NCI-H524 treated with DMSO at 0.1 percent for 48 hours (cell line): ENCODE data around the gene ABCC8.

Experiments used
- DNase-seq: peaks from one replicate; lab custom pipeline; 2025; lab: John Stamatoyannopoulos, UW

The ABCC8 gene

DNA sequence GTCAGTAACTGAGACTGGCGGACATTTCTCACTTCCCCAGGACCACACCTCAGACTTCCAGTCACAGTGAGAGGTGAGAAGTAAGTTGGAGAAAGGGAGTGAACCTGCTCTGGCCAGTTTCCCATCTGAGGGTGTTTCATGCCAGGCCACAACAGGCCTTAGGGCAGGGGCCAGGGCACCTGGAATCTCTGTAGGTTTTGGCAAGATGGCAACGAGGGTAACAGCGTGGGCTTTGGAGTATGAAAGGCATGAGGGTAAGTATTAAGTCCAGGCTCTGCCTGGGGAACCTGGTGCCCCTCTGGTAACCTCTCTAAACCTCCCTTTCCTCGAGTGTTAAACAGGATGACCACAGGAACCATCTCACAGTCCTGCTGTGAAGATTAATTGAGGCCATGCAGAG is 28.5 kb upstream of the ABCC8 start:
- DNase-seq, result no peak

DNA sequence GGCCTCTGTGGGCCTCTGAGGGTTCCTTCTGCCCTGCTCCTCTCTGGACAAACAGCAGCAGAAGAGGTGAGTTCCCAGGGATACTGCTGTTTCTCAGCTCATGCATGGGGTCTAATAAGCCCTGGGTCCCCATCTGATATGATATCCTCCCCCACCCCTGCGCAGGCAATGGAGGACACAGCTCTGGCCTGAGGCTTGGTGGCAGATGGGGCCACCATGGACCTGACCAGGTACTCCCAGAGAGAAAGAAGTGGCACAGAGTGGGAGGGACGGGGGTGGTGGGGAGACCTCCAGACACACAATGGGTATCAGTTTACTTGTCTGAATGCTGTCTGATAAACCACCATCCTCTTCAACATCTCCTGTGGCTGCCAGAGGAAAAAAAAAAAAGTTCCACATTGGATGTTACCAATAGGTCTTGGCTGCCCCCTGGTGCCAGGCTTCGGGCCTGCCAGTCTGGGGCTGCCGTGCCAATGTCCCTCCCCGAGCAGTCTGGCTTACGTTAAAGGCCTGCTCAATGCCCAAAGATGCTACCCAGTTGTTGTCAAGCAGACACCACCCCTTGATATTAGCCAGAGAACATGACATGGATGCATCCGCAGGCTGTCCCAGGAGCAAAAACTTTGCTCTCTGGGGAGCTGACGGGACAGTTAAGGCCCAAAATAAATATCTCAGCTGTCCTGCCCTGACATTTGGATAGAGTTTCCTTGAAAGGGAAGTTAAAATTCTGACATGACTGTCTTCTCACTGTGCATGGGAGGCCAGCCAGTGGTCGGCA is 27.9 kb upstream of the ABCC8 start:
- DNase-seq, result peak; percentile 28

DNA sequence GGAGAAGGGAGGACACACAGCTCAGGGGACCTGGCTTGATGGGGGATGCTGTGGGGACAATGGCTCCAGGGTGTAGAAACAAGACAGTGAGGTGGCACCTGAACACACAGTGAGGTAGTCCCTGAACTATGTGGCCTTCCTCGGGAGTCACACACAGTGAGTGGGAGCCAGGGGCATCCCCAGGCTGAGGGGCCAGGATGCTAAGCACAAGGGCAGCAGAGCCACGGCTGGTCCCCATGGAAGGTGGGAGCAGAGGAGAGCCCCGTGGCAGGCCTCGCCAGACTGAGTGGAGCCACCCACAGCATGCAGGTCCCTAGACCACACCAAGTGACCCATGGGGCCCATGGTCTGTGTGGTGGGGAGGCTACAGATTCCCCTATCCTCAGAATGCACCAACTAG is 26.0 kb upstream of the ABCC8 start:
- no peak for DNase-seq

DNA sequence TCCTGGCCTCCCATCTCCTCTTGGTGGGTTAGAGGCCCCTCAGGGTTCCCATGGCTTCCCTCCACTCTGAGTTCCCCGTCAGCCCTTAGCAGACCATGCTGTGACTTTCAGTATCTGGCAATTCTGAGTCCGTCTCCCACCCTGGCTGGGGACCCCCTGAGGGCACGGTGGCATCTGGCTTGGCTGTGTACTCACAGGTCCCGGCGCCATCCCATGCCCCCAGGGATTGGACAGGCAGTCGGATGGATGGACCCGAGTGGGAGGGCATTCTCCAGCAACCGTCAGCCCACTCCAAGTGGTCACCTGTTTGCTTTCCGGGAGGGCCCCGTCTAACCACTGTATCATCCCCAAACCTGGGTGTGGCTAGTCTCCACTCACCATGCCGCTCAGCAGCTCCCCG is 24.0 kb upstream of the ABCC8 start:
- no peak for DNase-seq

DNA sequence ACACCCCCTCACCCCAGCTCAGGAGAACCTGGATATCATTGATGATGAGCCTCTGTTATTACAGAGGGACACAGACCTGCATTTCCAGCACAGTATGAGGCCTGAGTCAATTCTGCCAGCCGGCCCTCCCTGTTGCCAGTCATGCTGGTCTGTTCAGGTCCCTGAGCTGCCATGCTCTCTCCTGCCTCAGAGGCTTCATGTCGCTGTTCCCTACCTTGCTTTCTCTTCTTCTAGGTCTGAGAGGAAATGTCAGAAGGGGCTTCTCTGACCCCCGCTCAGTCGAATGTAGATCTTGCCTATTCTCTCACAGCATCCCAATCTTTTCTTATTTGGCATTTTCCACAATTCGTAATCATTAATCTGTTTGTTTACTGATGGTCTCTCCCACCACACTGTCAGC is 21.8 kb upstream of the ABCC8 start:
- no peak for DNase-seq

DNA sequence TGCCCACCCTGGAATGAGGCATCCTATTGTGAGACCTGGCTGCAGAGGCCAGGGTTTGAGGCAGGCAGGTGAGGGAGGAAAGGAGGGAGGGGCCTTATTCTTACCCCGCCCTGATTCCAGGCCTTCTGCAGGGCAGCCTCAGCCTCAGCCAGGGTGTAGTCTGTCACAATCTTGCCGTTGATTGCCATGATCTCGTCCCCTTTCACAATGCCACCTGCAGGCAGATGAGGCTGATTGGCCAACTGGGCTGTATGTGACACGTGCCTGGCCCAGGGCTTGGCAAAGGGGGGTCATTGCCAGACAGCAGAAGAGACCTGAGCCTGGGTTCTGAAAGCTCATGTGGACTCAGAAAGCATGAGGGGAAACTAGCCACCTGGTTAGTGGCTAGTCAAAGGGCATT is 21.4 kb upstream of the ABCC8 start:
- DNase-seq, result no peak

DNA sequence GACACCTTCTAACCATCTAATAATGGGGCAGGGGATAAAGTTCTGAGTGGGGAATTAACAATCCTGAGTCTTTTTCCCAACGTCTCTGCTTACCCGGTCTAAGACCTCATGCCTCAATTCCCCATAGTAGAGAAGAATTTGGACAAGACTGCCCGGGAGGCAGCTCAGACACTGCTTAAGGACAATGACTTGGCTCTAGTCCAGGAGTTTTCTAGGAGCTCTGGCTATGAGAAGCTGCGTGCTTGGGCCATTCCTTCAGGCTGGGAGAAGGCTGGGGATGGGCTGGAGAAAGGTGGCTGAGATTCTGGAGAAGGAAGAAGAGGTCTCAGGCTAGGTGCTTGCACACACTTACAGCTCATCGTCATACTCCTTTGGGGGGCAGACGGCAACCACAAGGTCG is 19.8 kb upstream of the ABCC8 start:
- no peak for DNase-seq

DNA sequence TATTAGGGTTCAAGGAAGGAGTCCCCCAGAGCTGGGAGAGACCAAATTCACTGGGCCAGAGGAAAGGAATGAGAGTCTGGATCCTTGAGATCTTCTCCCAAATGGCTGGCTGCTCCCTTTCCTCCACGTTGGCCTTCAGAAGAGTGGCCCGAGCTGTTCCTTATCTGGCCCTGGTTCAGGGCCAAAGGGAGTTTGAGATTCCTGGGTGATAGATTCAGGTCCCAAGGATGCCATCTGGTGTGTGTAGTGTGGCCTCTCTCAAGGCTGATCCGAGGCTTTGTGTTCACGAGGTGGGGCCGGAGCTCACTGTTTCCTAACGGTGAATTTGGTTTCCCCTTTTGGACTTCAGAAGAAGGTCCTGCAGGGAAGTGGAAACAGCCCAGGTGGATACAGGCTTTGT is 17.4 kb upstream of the ABCC8 start:
- no peak for DNase-seq

DNA sequence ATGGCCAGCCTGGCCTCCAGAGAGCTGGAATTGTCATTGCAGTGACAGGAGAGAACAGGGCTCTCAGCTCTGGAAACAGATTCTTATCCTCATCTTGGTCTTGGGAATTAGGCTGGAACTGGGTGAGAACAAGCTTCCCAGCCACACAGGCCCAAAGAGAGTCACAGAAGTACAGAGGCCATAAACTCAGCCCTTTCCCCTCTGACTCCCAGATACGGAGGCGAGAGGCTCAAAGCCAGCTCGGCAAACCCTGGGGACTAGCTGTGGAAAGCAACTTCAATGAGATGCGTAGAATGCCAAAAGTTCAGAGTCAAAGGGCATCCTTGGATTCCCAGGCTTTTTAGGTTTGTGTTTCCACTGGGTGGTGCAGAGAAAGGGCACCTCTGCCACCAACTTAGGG is 14.3 kb upstream of the ABCC8 start:
- DNase-seq, result no peak

DNA sequence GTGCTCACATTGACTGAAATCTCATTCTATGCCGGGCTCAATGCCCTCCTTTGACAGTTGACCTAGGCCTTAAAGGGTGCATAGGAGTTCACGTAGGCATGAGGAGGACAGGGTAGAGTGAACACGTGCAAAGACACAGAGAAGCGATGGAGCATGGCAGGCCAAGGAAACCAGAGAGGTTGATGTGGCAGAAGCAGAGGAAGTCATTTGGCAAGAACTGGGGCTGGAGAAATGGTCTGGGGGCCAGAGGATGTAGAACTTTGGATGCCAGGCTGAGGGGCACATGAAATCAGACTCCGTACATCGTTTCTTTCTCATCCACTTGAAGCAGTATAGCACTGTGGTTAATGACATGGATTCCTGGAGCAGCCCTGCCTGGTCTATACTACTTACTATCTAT is 13.6 kb upstream of the ABCC8 start:
- no peak for DNase-seq

DNA sequence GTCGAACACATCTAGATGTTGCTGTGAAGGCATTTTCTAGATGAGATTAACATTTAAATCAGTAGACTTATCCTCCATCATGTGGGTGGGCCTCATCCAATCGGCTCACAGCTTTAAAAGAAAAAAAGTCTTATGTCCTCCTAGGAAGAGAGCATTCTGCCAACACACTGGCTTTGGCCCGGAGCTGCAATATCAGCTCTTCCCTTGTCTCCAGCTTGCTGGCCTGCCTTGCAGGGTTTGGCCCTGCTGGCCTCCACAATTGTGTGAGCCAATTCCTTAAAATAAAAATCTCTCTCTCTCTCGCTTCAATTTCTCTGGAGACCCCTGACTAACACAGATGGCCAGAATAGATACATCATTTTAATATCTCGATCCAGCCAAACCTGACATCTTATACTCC is 13.1 kb upstream of the ABCC8 start:
- no peak for DNase-seq

DNA sequence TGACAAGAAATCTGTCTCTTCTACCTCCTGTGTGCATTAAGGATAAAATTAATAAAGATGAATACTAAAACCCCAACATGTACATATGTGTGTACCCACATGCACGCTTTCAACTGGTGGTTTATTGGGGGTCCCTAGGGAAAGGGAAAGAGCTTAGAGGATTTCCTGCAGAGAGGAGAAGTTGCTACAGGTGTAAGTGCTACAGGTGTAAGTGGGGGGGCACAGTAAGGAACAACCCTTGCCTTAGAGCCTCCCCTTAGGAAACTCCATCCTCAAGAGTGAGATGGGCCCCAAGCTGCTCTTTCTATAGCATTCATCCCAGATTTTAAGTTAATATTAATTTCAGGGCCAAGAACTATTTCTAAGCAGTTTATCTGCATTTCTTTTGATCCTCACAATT is 11.9 kb upstream of the ABCC8 start:
- no peak for DNase-seq

DNA sequence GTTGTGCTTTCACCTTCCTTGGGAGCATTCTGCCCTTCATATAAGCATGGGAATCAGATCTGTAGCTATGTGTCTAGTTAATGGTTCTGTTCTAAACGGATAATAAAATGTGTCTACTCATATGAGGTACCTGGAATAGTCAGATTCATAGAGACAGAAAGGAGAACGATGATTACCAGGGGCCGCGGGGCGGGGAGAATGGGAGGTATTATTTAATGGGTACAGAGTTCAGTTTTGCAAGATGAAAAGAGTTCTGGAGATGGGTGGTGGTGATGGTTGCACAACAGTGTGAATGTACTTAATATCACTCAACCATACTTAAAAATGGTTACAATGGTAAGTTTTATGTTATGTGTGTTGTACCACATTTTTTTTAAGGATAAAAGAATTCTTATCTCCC is 10.0 kb upstream of the ABCC8 start:
- DNase-seq, result no peak

DNA sequence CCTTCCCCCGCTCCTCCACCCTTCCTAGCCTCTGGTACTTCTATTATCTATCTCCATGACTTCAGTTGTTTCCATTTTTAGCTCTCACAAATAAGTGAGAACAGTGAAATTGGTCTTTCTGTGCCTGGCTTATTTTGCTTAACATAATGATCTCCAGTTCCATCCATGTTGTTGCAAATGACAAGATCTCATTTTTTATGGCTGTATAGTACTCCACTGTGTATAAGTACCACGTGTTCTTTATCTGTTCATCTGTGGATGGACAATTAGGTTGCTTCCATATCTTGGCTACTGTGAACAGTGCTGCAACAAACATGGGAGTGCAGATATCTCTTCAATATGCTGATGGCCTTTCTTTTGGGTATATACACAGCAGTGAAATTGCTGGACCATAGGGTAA is 6.9 kb upstream of the ABCC8 start:
- no peak for DNase-seq

DNA sequence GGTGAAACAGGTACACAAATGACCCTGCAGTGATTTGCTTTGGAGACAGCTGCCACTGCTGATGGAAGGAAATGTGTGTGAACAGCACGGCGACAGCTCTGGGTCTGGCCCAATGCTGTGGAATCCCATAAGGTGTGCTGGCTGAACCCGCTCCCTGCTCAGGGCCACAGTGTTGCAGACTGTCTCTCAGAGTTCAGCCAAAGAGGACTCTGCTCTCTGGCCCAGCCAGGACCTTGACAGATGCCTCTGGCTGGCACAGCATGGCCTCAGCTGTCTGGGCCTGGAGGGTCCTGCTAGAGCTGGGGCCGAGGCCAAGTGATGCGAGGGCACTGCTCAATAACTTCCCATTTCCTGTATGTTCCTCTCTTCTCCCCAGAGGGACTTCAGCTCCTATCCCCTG is 5.3 kb upstream of the ABCC8 start:
- DNase-seq, result no peak

DNA sequence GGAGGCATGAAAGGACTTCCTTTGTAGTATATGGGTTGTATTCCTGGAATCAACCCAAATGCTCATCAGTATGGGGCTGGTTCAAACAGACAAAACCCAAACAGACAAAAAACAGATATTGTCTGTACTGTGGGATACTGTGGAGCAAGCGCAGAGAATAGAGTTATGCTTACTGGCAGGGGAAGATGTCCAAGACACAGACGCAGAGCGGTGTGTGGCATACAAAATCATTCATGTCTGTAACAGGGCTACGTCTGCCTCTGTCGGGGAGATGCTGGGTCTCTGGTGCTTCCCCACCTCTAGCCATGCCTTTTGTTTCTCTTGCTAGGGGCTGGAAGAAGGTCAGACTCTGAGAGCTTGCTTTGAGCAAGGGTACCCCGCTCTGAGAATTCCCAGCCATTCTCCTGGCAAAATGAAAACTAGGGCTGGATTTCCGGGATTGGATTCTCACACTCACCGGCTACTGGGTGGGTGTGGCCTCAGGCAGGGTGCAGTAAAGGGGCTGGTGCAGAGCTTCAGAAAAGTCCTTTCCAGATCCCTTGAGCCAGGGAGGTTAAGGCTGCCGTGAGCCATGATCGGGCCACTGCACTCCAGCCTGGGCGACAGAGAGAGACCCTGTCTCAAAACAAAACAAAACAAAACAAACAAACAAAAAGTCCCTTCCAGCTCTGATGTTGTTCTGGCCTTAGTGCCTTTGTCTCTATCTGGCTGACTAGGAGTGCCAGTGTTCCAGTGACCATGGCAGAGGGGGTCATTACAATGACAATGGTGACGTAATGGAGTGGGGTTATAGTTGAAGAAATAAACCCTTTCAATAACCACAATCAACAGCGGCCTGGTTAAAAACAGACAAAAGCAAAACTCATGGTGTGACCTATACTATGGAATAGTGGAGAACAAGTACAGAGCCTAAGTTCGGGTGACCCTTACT is 2.9 kb upstream of the ABCC8 start:
- DNase-seq, result no peak

DNA sequence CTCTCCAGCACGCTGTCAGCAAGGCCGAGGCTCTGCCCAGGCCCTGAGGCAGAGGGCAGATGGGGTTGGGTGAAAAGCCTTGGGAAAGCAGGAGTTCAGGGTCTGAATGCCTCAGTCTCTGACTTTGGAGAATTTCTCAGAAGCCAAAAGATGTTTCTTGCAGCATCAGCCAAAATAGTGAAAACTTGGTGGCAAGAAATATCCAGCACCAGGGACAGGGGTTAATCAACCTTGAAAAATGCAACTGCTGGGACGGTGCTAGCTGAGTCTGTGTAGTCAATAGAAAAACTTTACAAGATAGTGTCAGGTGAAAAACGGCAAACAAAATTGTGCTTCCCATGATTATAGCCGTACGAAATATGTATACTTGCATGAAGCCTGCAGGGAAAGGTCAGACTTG is 1.4 kb upstream of the ABCC8 start:
- DNase-seq, result no peak

DNA sequence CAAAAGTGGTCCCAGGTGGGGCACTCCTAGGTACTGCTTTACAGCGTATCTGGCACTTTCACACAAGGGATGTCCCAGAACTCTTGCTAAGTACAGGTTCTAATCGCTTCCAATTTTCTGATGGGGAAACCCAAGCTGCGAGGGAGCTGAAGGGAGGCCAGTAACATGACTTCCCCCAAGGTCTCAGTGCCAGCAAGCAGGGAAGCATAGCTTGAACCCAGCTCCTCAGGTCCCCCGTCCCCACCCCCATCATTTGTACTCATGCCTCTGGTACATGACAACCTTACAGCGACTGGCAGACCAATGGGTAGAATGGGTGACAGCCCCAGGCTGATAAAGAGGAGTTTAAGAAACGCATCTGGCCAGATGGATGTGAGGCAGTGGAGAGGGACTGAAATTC is 716 bp upstream of the ABCC8 start:
- DNase-seq, result no peak

DNA sequence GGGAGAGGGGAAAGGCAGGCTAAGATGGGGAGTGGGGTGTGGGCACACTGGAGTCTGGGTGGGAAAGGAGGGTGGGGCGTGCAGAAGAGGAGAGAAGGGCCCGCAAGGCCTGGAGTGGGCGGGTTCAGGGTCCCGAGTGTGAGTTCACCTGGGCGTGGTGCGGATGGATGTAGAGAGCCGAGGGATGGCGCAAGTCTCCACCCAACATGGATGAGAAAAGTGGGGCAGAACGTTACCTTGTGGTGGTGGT is 364 bp upstream of the ABCC8 start:
- no peak for DNase-seq

DNA sequence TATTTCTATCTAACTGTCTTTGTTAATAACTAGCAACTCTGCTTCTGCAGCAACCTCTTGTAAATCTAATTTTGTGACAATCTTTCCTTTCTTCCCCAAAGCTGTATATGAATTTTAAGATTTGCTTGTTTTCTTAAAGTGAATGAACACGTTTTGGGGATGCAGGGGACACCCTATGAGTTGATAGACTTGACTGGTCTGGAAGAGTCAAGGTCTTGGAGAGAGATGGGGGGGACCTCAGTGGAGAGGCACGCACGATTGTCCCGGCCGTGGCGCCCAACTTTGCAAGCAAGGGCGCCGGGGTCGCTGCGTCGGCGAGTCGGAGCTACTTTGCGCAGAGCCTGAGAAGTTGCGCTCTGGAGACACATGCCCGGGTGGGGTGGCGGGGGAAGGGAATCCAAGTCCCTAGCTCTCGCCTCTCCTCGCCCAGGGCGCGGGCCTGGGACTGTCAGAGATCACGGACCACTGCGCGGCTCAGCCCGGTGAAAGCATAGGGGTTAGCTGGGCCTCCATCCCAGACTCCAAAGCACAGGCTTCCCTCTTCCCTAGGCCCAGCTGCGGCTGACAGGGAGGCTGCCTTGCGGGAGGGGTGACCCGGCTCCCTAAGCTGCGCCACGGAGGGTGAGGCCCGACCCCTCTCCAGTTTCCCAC is 854 bp downstream of the ABCC8 start:
- no peak for DNase-seq

DNA sequence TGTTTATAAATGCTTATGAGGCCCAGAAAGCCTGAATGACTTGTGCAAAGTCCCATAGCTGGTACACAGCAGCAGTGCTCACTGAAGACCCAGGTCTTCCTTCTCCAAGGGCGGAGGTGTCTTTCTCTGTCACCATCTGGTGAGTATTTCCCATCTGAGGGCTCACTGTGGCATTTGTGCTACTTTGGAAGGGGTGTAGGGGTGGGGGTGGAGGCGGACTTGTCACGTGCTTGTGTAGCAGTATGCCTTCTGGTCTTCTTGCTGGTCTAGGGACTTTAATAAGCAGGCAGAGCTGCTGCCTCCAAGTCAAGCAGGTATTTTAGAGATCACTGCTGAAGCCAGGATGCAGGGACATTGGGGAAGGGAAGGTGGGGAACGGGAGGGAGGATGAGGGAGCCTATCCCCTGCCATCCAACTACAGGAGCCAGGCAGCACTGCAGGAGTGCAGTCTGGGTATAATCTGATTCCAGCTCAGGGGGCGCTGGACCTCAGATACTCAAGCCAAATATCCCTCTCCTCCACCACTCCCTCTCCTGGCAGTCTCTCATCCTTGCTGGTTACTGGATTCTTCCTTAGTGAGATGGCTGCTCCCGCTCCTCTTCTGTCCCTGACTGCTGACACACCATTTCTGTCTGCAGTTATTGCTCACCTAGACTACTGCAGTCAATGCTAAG is 3.4 kb downstream of the ABCC8 start:
- DNase-seq, result peak; percentile 76

DNA sequence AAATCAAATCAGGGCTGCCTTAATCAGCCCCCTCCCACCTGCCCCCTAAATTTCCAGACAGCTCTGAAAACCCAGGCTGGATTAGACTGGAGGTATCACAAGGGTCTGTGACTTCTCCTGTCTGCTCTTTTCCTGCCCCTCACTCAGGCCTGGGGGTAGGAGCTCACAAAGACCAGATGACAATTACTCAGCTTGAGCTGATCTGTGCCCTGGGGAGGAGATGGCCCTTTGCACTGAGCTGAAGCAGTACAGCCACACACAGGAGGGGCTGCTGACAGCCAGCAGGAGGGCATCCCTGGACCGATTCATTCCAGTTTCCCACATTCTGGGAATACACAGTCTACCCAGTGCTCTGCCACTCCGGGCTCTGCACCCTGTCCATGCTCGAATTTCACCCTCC is 4.2 kb downstream of the ABCC8 start:
- no peak for DNase-seq

DNA sequence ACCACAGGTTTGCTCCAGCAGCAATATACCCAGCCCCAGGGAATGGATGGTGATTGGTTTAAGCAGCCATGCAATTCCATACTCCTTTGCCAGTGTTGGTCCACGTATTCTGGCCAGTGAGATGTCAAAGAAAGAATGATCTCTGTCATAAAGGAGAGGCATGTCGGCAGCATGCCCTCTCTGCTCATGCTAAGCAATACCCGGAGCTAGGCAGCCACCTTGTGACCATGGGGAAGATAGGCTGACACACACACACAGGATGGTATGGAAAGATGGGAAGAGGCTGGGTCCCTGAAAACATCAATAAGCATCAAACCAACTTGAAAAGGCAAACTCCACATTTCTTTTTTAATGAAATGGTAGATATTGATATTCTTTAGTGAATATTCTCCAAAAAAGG is 5.1 kb downstream of the ABCC8 start:
- DNase-seq, result no peak
